Astrocyte of the spinal cord (primary cell): Measurements from ENCODE around the gene KRT82.

Experiments
- DNase-seq: peaks from one replicate; pipeline ENCODE4 v3.0.0; 2011; ENCODE audit warnings: low read depth, low spot score
- H3K4me3 ChIP-seq: 2 replicates; pipeline ENCODE4 v1.5.1; 2011; ENCODE audit warnings: low read depth, mild to moderate bottlenecking, low read length, moderate library complexity
- CTCF ChIP-seq: IDR thresholded peaks from 2 replicates; pipeline ENCODE4 v1.5.1; 2012; ENCODE audit warnings: low read depth, mild to moderate bottlenecking, low read length, inconsistent platforms
- in situ Hi-C: cut with HindIII; loops from 2 replicates; pipeline ENCODE4 v1.10.0; 2017; ENCODE audit warnings: low sequenced_read_pairs

Gene KRT82

GRCh38 chr12:52418576-52419110, 12.5 kb upstream of the KRT82 start:
- no peak overlapping the region for H3K4me3 ChIP-seq
- in situ Hi-C loops: no loop called here
- no peak for TF ChIP-seq CTCF
- DNase-seq: no peak

DNA sequence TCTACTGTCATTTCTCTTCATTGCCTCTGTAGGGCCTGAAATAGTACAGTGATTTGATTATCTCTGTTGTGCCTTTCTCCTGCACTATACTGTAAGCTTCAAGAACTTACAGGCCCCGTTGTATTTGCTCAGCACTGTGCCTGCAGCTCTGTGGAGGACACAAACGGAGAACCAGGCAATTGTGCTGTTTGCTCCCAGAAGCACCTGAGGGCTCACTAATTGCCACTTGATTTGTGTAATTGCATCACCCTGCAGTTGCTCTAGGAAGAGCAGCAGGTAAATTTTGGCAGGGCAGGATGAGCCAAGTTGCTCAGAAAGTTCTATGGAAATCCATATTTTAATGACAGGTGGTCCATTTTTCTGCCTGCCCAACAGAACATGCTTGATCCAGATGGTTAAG, 11.6 kb upstream of the KRT82 start:
- H3K4me3 ChIP-seq: no peak overlapping the region
- no peak for DNase-seq
- in situ Hi-C loops: no loop called here
- no peak for TF ChIP-seq CTCF

- TF ChIP-seq CTCF: no peak
- no peak for DNase-seq
- H3K4me3 ChIP-seq: no peak overlapping the region
- in situ Hi-C loops: no loop called here
Observed at GRCh38 chr12:52416795-52417194, 10.7 kb upstream of the KRT82 start.

DNA sequence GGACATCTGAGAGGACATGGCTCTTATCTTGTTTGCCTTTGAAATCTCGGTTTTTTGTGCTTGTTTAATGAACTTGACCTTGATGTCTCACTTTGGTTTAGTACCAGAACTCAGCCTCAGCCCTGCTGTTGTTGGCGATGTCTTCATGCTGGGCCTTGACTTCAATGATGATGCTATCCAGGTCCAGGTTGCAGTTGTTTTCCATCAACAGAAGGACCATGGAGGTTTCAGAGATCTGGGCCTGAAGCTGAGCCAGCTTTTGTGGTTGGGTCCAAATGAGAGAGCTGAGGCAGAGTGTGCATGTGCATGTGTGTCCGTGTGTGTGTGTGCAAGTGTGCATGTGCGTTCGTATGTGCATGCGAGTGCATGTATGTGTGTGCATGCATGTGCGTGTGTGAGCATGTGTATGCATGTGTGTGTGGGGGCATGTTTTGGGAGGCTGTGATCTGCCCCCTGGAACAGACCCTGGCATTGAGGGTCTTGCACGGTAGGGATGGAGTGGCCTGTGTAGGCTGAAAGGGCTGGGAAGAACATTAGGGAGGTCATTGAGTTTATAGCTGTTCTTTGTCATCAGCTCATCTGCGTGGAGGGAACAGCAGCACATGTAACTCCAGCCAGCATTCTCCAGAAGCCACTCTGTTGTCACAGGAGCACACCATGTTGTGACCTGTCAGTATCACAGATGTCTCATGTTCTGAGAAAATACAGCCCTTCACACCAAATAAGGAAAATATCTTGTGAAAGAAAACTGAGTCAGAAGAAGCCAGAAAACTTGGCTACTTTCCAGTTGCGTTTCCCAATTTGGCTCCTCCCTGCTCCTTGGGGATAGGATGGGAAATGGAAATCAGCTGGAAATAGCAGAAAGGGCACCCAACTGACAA, 10.0 kb upstream of the KRT82 start:
- in situ Hi-C loops: no loop called here
- no peak for TF ChIP-seq CTCF
- DNase-seq: peak; percentile 22
- no peak overlapping the region for H3K4me3 ChIP-seq

DNA sequence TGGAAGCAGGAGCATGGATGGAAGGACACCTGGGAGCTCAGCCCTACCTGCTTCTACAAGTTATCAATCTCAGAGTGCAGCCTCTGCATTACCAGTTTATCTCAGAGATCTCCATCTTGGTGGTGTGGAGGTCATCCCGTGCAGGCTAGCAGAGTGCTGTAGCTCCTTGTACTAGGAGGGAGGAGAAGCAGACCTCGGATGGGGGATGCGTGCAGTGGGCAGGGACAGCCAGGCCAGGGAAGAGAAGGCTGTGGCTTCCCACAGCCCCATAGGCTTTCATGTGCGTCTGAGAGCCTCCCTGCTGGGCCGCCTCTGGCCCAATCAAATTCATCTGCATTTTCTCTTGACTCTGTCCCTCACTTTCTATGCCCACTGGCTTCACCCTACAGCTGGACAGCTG, 8.8 kb upstream of the KRT82 start:
- no peak for TF ChIP-seq CTCF
- no peak overlapping the region for H3K4me3 ChIP-seq
- in situ Hi-C loops: no loop called here
- DNase-seq: no peak

DNA sequence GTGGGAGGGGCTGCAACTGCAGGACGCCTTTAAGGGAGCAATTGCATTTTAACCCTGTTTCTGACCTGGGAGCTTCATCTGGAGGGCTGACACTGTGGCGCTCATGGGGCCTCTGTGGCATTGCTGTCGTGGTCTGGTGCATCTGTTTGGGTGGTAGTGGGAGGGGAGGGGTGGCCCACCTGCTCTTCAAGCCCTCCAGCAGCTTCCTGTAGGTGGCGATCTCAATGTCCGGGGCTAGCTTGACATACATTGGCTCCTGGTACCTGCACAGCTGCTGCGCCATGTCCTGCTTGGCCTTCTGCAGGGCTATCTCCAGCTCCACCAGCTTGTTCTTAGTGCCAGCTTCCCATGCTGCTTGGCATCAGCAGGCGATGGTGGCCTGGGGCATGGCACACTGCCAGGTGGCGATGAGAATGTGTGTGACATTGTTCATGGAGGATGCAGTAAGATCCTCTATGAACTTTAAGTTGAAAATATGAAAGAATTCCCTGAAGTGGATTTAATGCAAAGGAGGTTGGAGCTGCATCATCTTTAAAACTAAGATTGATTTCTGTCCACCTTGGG, 7.7 kb upstream of the KRT82 start:
- no peak for DNase-seq
- no peak for TF ChIP-seq CTCF
- in situ Hi-C loops: no loop called here
- no peak overlapping the region for H3K4me3 ChIP-seq
